ENCODE data around the gene CD47. TPM values are rescaled to one million over a fixed set of nuclear protein-coding genes. Genes with fewer than 3 reads are reported as not detected.

CD47 gene
- total RNA-seq, 1 experiment from 2014 or later = 42.5 TPM

DNA sequence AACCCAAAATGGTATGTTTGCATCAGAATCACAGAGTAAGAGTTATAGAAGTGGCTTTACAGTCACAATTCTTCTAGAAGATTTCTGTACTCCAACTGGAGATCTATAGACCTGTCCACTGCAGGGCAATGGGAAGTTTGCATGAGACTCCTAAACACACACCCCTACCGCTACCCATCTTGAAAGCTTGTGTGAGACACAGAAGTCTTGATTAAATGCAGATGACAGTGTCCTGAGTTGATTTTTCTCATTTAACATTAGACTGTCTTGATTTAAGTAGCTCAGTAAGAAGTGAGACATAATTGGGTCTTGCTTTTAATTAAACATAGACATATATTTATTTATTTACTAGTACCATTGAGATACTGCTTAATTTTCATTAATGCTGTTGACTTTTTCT is 54.4 kb downstream of the CD47 start:
- H3K9me3 ChIP-seq (ENCODE audit: control insufficient read depth in 1 of 2, insufficient read depth in 1 of 2, low read depth in 1 of 2, low read length in 2 of 2) = no peaks in the 10 kb centered on the region
- H3K36me3 ChIP-seq (ENCODE audit: control insufficient read depth in 1 of 2, insufficient read depth in 2 of 2, low read length in 2 of 2) = no peaks in the 10 kb centered on the region
- TF ChIP-seq TCF7L2 (IDR thresholded peaks at IDR 0.05; ENCODE audit: borderline replicate concordance, extremely low read depth, insufficient read depth, insufficient read length) (no peak), POLR2AphosphoS5 (IDR thresholded peaks at IDR 0.05; ENCODE audit: low read depth, low read length) (no peak)
- TF ChIP-seq, protein P1, sequence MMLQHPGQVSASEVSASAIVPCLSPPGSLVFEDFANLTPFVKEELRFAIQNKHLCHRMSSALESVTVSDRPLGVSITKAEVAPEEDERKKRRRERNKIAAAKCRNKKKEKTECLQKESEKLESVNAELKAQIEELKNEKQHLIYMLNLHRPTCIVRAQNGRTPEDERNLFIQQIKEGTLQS (IDR thresholded peaks at IDR 0.05) = no peak
- TF ChIP-seq, protein P2, sequence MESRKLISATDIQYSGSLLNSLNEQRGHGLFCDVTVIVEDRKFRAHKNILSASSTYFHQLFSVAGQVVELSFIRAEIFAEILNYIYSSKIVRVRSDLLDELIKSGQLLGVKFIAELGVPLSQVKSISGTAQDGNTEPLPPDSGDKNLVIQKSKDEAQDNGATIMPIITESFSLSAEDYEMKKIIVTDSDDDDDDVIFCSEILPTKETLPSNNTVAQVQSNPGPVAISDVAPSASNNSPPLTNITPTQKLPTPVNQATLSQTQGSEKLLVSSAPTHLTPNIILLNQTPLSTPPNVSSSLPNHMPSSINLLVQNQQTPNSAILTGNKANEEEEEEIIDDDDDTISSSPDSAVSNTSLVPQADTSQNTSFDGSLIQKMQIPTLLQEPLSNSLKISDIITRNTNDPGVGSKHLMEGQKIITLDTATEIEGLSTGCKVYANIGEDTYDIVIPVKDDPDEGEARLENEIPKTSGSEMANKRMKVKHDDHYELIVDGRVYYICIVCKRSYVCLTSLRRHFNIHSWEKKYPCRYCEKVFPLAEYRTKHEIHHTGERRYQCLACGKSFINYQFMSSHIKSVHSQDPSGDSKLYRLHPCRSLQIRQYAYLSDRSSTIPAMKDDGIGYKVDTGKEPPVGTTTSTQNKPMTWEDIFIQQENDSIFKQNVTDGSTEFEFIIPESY (IDR thresholded peaks at IDR 0.05; ENCODE audit: extremely low read depth, insufficient replicate concordance, low read length) = no peak
- no peak overlapping the region for H3K9ac ChIP-seq (ENCODE audit: low read length)
- ChIA-PET RAD21 (ENCODE audit: low non-redundant PET in 1 of 2, low total read pairs in 2 of 2, uncharacterized antibody in 2 of 2, unreplicated experiment in 2 of 2) (no interaction called here), POLR2A (interaction anchor here (0.6 kb wide), 1 partner anchor 58 kb away, joined by 3 read pairs; no protein-coding TSS in a partner anchor), CTCF (no interaction called here)
- no peak overlapping the region for H2AFZ ChIP-seq (ENCODE audit: low read depth, low read length, poor library complexity, severe bottlenecking)
- no peak overlapping the region for H3K4me3 ChIP-seq (replicated peaks in 1 of 2; ENCODE audit: low read depth in 1 of 2, low read length in 2 of 2)
- H3K4me1 ChIP-seq (ENCODE audit: control insufficient read depth in 1 of 2, insufficient read depth in 2 of 2, low read length in 2 of 2) = no peaks in the 10 kb centered on the region
- no peaks in the 10 kb centered on the region for H3K9me2 ChIP-seq (ENCODE audit: insufficient read depth)
- no peaks in the 10 kb centered on the region for H3K27me3 ChIP-seq (ENCODE audit: insufficient read depth, low read length)
- ATAC-seq = no peak
- H3K27ac ChIP-seq (ENCODE audit: low read depth, low read length) = no peak overlapping the region
- no peak for DNase-seq (ENCODE audit: low read depth, low spot score)
- H3K79me2 ChIP-seq (ENCODE audit: insufficient read depth, low read length) = no peaks in the 10 kb centered on the region
- no peaks in the 10 kb centered on the region for H4K20me1 ChIP-seq (ENCODE audit: insufficient read depth)
- BruUV-seq (replicated peaks) = no TSS peak
- intact Hi-C loops (cut with micrococcal nuclease) = no loop called here
- no peak overlapping the region for H3K4me2 ChIP-seq (ENCODE audit: low read length)

DNA sequence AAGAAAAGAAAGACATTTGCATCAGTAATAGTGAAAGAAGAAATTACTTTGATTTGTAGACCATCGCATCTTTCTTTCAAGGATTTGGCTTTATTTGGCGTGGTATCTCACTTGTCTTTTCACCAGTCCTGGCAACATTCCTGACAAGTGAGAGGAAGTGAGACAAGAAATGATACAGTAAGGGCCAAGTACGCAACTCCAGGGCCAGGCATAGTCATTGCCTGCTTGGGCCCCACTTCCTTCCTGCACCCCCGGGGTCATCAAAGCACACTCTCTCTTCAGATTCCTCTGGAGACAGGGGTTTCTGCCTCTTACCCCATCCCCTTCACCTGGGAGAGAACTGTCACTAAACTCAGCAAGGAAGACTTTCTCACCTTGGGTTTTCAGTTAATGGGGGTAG is 55.1 kb downstream of the CD47 start:
- Histone ChIP-seq H3K9me3 (ENCODE audit: control insufficient read depth in 1 of 2, insufficient read depth in 1 of 2, low read depth in 1 of 2, low read length in 2 of 2) (no peaks in the 10 kb centered on the region), H3K4me1 (ENCODE audit: control insufficient read depth in 1 of 2, insufficient read depth in 2 of 2, low read length in 2 of 2) (no peaks in the 10 kb centered on the region), H3K27me3 (ENCODE audit: insufficient read depth, low read length) (no peaks in the 10 kb centered on the region), H3K36me3 (ENCODE audit: control insufficient read depth in 1 of 2, insufficient read depth in 2 of 2, low read length in 2 of 2) (no peaks in the 10 kb centered on the region), H3K79me2 (ENCODE audit: insufficient read depth, low read length) (no peaks in the 10 kb centered on the region), H3K9ac (ENCODE audit: low read length) (no peak overlapping the region), H3K4me3 (replicated peaks in 1 of 2; ENCODE audit: low read depth in 1 of 2, low read length in 2 of 2) (no peak overlapping the region), H3K9me2 (ENCODE audit: insufficient read depth) (no peaks in the 10 kb centered on the region), H3K4me2 (ENCODE audit: low read length) (no peak overlapping the region), H4K20me1 (ENCODE audit: insufficient read depth) (no peaks in the 10 kb centered on the region), H2AFZ (ENCODE audit: low read depth, low read length, poor library complexity, severe bottlenecking) (no peak overlapping the region), H3K27ac (ENCODE audit: low read depth, low read length) (no peak overlapping the region)
- DNase-seq (ENCODE audit: low read depth, low spot score) = no peak
- TF ChIP-seq SRF (IDR thresholded peaks at IDR 0.05; ENCODE audit: low read depth) = no peak
- no peak for TF ChIP-seq YY1 (IDR thresholded peaks at IDR 0.05; ENCODE audit: extremely low read depth, insufficient replicate concordance, low read depth, low read length)
- TF ChIP-seq ZNF274 (IDR thresholded peaks at IDR 0.05; ENCODE audit: low read depth, low read length) = no peak
- no peak for TF ChIP-seq TCF7L2 (IDR thresholded peaks at IDR 0.05; ENCODE audit: borderline replicate concordance, extremely low read depth, insufficient read depth, insufficient read length)
- TF ChIP-seq EZH2 (IDR thresholded peaks at IDR 0.05) = no peak
- no peak for TF ChIP-seq CEBPB (IDR thresholded peaks at IDR 0.05; ENCODE audit: low read depth)
- no peak for TF ChIP-seq SP1 (IDR thresholded peaks at IDR 0.05; ENCODE audit: low read depth)
- TF ChIP-seq, protein P3, sequence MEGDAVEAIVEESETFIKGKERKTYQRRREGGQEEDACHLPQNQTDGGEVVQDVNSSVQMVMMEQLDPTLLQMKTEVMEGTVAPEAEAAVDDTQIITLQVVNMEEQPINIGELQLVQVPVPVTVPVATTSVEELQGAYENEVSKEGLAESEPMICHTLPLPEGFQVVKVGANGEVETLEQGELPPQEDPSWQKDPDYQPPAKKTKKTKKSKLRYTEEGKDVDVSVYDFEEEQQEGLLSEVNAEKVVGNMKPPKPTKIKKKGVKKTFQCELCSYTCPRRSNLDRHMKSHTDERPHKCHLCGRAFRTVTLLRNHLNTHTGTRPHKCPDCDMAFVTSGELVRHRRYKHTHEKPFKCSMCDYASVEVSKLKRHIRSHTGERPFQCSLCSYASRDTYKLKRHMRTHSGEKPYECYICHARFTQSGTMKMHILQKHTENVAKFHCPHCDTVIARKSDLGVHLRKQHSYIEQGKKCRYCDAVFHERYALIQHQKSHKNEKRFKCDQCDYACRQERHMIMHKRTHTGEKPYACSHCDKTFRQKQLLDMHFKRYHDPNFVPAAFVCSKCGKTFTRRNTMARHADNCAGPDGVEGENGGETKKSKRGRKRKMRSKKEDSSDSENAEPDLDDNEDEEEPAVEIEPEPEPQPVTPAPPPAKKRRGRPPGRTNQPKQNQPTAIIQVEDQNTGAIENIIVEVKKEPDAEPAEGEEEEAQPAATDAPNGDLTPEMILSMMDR (IDR thresholded peaks at IDR 0.05 in 2 of 3, conservative IDR thresholded peaks at IDR 0.05 in 1 of 3; ENCODE audit: borderline replicate concordance in 1 of 3, insufficient read depth in 1 of 3, low read depth in 2 of 3, low read length in 2 of 3) = no peak
- POLR2A ChIA-PET = no interaction called here
- no peak for ATAC-seq
- CTCF ChIA-PET = no interaction called here
- intact Hi-C loops (cut with micrococcal nuclease) = no loop called here
- BruUV-seq (replicated peaks) = no TSS peak
- RAD21 ChIA-PET (ENCODE audit: low non-redundant PET in 1 of 2, low total read pairs in 2 of 2, uncharacterized antibody in 2 of 2, unreplicated experiment in 2 of 2) = no interaction called here
